HepG2 (cell line): ENCODE measurements around the gene WRAP73. TPM values are rescaled to one million over a fixed set of nuclear protein-coding genes. Genes with fewer than 3 reads are reported as not detected.
A peak's percentile ranks its signal among the peaks of the same experiment; 100 is the strongest.

Experiments used
- ETS1 ChIP-seq: sonication (generic); formaldehyde crosslinking; IDR thresholded peaks from 2 replicates; pipeline ENCODE4 v1.4.0; 2020; ENCODE audit warnings: missing genetic modification reagents
- ETV5 ChIP-seq: IDR thresholded peaks from 2 replicates; pipeline ENCODE4 v1.6.1; 2018; ENCODE audit warnings: missing biosample characterization, missing genetic modification reagents, inconsistent platforms, borderline replicate concordance
- GATA4 ChIP-seq: sonication (generic); IDR thresholded peaks from 2 replicates; pipeline ENCODE4 v1.6.1; 2016; ENCODE audit warnings: antibody characterized with exemption, low read depth, borderline replicate concordance
- GATAD2A ChIP-seq: IDR thresholded peaks from 2 replicates; pipeline ENCODE4 v1.6.1; 2016
- MAX ChIP-seq: IDR thresholded peaks from 2 replicates; pipeline ENCODE4 v1.6.1; 2012; ENCODE audit warnings: inconsistent platforms
- MED13 ChIP-seq: sonication (generic); formaldehyde crosslinking; IDR thresholded peaks from 2 replicates; pipeline ENCODE4 v1.5.0; 2020; ENCODE audit warnings: missing genetic modification reagents
- PBX3 ChIP-seq: sonication (generic); formaldehyde crosslinking; IDR thresholded peaks from 2 replicates; pipeline ENCODE4 v1.8.1; 2023; ENCODE audit warnings: missing genetic modification reagents, inconsistent platforms, borderline replicate concordance
- PHF8 ChIP-seq: sonication (generic); formaldehyde crosslinking; IDR thresholded peaks from 2 replicates; pipeline ENCODE4 v1.5.0; 2020; ENCODE audit warnings: missing genetic modification reagents
- RORA ChIP-seq: sonication (generic); formaldehyde crosslinking; IDR thresholded peaks from 2 replicates; pipeline ENCODE4 v1.5.0; 2020; ENCODE audit warnings: mild to moderate bottlenecking, missing genetic modification reagents, moderate library complexity
- SPEN ChIP-seq: sonication (generic); formaldehyde crosslinking; IDR thresholded peaks from 2 replicates; pipeline ENCODE4 v1.5.1; 2020; ENCODE audit warnings: low read depth, mild to moderate bottlenecking, missing genetic modification reagents
- TEAD2 ChIP-seq: sonication (generic); formaldehyde crosslinking; IDR thresholded peaks from 2 replicates; pipeline ENCODE4 v1.9.0; 2021; ENCODE audit warnings: missing genetic modification reagents
- ZMAT3 ChIP-seq: sonication (generic); formaldehyde crosslinking; conservative IDR thresholded peaks from 2 replicates; pipeline ENCODE4 v1.7.0; 2021; ENCODE audit warnings: missing genetic modification reagents
- ZNF343 ChIP-seq: sonication (generic); formaldehyde crosslinking; IDR thresholded peaks from 2 replicates; pipeline ENCODE4 v1.4.0; 2020; ENCODE audit warnings: mild to moderate bottlenecking, missing genetic modification reagents
- ZNF546 ChIP-seq: sonication (generic); formaldehyde crosslinking; conservative IDR thresholded peaks from 2 replicates; pipeline ENCODE4 v1.8.1; 2023; ENCODE audit warnings: mild to moderate bottlenecking, missing genetic modification reagents
- ZNF598 ChIP-seq: sonication (generic); formaldehyde crosslinking; IDR thresholded peaks from 2 replicates; pipeline ENCODE4 v1.5.1; 2020; ENCODE audit warnings: mild to moderate bottlenecking, missing genetic modification reagents, borderline replicate concordance
- ZNF670 ChIP-seq: sonication (generic); formaldehyde crosslinking; IDR thresholded peaks from 2 replicates; pipeline ENCODE4 v1.8.0; 2022; ENCODE audit warnings: mild to moderate bottlenecking, missing genetic modification reagents, borderline replicate concordance
- polyA plus RNA-seq, 8 experiments: library from polyadenylated mRNA; depleted of rRNA in 3 of 8; stranded (reverse) in 7 of 8; unstranded in 1 of 8; fragments of >200 nt; fragmentation: Illumina TruSeq in 4 of 8; extraction: Trizol in 4 of 8; gene quantifications; 2 replicates each; pipeline versions ENCODE4 v1.2.1 to v1.2.3, GENCODE V29; 2011 to 2016; ENCODE audit warnings: low read depth in 4 of 8, missing spikeins in 1 of 8, mixed read lengths in 1 of 8; ENCODE audit not compliant: insufficient read depth in 1 of 8
- total RNA-seq, 5 experiments: library from RNA; depleted of rRNA; stranded (reverse); fragments of >200 nt; fragmentation: Illumina TruSeq; extraction: Trizol; gene quantifications; 2 replicates each; pipeline ENCODE4 v1.2.3, GENCODE V29; 2016; ENCODE audit warnings: low read depth in 1 of 5
- TF ChIP-seq, protein P1 (sequence below), 2 experiments: fragments of 450-650 bp in 1 of 2; sonication (generic) in 1 of 2; formaldehyde crosslinking in 1 of 2; IDR thresholded peaks; 2 replicates each; pipeline versions ENCODE4 v1.6.1 to v1.8.0; 2016 to 2022; ENCODE audit warnings: antibody characterized with exemption in 1 of 2, mild to moderate bottlenecking in 1 of 2, missing genetic modification reagents in 1 of 2

Gene WRAP73
- total and polyA plus RNA-seq, 2 of the 13 experiments (the other 11 are each of a cell fraction or from before 2014, with no cell fraction given), result 18.1 to 40.4 TPM

GRCh38 chr1:3649342-3650247 is at the start of gene WRAP73 (continued):
- TF ChIP-seq ZNF670 (CRISPR knock-in tag) (peak; percentile 46; the same call in 1 of the 2 replicates), PHF8 (peak; percentile 91), ZNF598 (CRISPR knock-in tag) (no peak), SPEN (peak; percentile 67), ETS1 (CRISPR knock-in tag) (no peak), MED13 (no peak), MAX (peak; percentile 42), ETV5 (CRISPR knock-in tag) (no peak; the same call in 1 of the 2 replicates), GATAD2A (no peak), RORA (CRISPR knock-in tag) (no peak), ZNF343 (CRISPR knock-in tag) (no peak), ZMAT3 (CRISPR knock-in tag) (no peak), TEAD2 (CRISPR knock-in tag) (no peak), ZNF546 (CRISPR knock-in tag) (0 out of 2 replicates have a peak, but pooled peaks have one; percentile 31), GATA4 (no peak), PBX3 (no peak)
- TF ChIP-seq, protein P1, sequence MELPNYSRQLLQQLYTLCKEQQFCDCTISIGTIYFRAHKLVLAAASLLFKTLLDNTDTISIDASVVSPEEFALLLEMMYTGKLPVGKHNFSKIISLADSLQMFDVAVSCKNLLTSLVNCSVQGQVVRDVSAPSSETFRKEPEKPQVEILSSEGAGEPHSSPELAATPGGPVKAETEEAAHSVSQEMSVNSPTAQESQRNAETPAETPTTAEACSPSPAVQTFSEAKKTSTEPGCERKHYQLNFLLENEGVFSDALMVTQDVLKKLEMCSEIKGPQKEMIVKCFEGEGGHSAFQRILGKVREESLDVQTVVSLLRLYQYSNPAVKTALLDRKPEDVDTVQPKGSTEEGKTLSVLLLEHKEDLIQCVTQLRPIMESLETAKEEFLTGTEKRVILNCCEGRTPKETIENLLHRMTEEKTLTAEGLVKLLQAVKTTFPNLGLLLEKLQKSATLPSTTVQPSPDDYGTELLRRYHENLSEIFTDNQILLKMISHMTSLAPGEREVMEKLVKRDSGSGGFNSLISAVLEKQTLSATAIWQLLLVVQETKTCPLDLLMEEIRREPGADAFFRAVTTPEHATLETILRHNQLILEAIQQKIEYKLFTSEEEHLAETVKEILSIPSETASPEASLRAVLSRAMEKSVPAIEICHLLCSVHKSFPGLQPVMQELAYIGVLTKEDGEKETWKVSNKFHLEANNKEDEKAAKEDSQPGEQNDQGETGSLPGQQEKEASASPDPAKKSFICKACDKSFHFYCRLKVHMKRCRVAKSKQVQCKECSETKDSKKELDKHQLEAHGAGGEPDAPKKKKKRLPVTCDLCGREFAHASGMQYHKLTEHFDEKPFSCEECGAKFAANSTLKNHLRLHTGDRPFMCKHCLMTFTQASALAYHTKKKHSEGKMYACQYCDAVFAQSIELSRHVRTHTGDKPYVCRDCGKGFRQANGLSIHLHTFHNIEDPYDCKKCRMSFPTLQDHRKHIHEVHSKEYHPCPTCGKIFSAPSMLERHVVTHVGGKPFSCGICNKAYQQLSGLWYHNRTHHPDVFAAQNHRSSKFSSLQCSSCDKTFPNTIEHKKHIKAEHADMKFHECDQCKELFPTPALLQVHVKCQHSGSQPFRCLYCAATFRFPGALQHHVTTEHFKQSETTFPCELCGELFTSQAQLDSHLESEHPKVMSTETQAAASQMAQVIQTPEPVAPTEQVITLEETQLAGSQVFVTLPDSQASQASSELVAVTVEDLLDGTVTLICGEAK (IDR thresholded peaks at IDR 0.05), result peak; percentile 53
- TF ChIP-seq, protein P1 (CRISPR knock-in tag; IDR thresholded peaks at IDR 0.05), result no peak
